Measurements from ENCODE around the gene TSNAXIP1.

- TF ChIP-seq CTCF (IDR thresholded peaks at IDR 0.05), result no peak
- TF ChIP-seq POLR2A (IDR thresholded peaks at IDR 0.05), result no peak
These were observed 40.4 kb upstream of the TSNAXIP1 start for GRCh38 chr16:67766291-67766690.
